HAP-1 (cell line): Measurements from ENCODE around the gene LTA.
"Not testable (repeated sequence)": the region's sequence is repeated elsewhere in the genome, so short reads cannot be mapped to it uniquely, and the experiment has no call there.

Experiments
- DNase-seq, 2 experiments: peaks; one replicate each; pipeline ENCODE4 v3.0.0-alpha.2; 2016 to 2020; ENCODE audit warnings: low spot score in 2 of 2
- H3K27me3 ChIP-seq: fragments of 250-450 bp; sonication (Bioruptor Pico); 2 replicates; pipeline ENCODE4 v1.5.1; 2020; ENCODE audit warnings: low read depth, mild to moderate bottlenecking, moderate library complexity
- H3K36me3 ChIP-seq: fragments of 250-450 bp; sonication (Bioruptor Pico); replicated peaks from 2 replicates; pipeline ENCODE4 v1.5.1; 2020; ENCODE audit warnings: mild to moderate bottlenecking
- H3K4me1 ChIP-seq: fragments of 250-450 bp; sonication (Bioruptor Pico); 2 replicates; pipeline ENCODE4 v1.5.1; 2020; ENCODE audit warnings: mild to moderate bottlenecking
- H3K4me3 ChIP-seq: fragments of 250-450 bp; sonication (Bioruptor Pico); 2 replicates; pipeline ENCODE4 v1.5.1; 2020; ENCODE audit warnings: mild to moderate bottlenecking, moderate library complexity
- H3K9me3 ChIP-seq: fragments of 250-450 bp; sonication (Bioruptor Pico); 2 replicates; pipeline ENCODE4 v1.5.1; 2020; ENCODE audit warnings: mild to moderate bottlenecking, moderate library complexity
- in situ Hi-C: fragments of 300-500 bp; cut with MboI; formaldehyde crosslinking; loops from 3 replicates; pipeline ENCODE4 v1.14.3; 2020; ENCODE audit warnings: low sequenced_read_pairs, inconsistent platforms, mixed read lengths

LTA gene

GRCh38 chr6:31547727-31548543 is 24.2 kb upstream of the LTA start:
- Histone ChIP-seq H3K9me3 (no peaks in the 10 kb centered on the region), H3K36me3 (peaks cover 22% of the 10 kb centered on the region), H3K27me3 (no peaks in the 10 kb centered on the region), H3K4me1 (peaks cover 14% of the 10 kb centered on the region), H3K4me3 (peak overlapping the region; percentile 44)
- in situ Hi-C loops, result loop anchor here (5.0 kb wide), 1 partner anchor 44 kb away; the partner anchor contains the start of gene NCR3
- DNase-seq, result no peak

GRCh38 chr6:31548544-31548873 is 23.6 kb upstream of the LTA start:
- no peak overlapping the region for H3K4me3 ChIP-seq
- no peaks in the 10 kb centered on the region for H3K9me3 ChIP-seq
- peaks cover 22% of the 10 kb centered on the region for H3K36me3 ChIP-seq
- DNase-seq, result no peak
- peaks cover 13% of the 10 kb centered on the region for H3K4me1 ChIP-seq
- H3K27me3 ChIP-seq, result no peaks in the 10 kb centered on the region
- in situ Hi-C loops, result loop anchor here (5.0 kb wide), 1 partner anchor 44 kb away; the partner anchor contains the start of gene NCR3

DNA sequence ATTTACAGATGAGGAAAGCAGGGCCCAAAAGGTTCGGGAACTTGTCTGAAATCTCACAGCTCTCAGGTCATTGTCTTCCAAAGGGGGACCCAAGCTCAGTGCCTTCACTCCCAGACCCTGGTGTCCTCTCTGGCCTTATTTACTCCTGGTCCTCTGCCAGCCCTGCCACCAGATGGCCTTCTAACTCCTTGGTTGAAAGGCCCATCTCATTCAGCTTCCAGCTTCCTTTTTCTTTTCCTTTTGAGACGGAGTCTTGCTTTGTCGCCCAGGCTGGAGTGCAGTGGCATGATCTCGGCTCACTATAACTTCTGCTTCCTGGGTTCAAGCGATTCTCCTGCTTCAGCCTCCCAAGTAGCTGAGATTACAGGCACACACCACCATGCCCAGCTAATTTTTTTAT is 20.7 kb upstream of the LTA start:
- in situ Hi-C loops, H3K4me1 ChIP-seq, H3K9me3 ChIP-seq, H3K27me3 ChIP-seq, H3K4me3 ChIP-seq: not testable (repeated sequence)
- peaks cover 22% of the 10 kb centered on the region for H3K36me3 ChIP-seq
- peak in 1 of 2 experiments; percentile 46 for DNase-seq

DNA sequence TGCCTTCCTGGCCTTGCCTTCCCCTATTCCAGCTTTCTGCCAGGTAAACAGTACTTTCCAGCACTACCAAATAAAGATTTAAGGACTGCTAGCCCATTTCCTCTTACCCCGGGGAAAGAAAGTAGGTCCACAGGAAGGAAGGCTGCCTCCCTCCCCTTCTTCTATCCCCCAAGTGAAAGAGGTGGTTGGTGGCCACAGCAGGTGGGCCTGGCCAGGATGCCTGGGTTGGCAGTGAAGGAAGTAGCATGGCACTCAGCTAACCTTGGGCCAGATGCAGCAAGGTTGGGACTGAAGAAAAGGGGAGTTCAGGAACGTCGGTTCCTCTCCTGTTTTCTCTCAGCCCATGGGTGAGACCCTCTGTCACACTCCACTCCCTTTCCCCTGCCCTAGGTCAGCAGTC is 15.8 kb upstream of the LTA start:
- Histone ChIP-seq H3K9me3 (no peaks in the 10 kb centered on the region), H3K4me1 (no peaks in the 10 kb centered on the region), H3K4me3 (no peak overlapping the region), H3K36me3 (peaks cover 32% of the 10 kb centered on the region), H3K27me3 (no peaks in the 10 kb centered on the region)
- in situ Hi-C loops, result no loop called here
- DNase-seq, result no peak

GRCh38 chr6:31557443-31558317 is 14.4 kb upstream of the LTA start:
- DNase-seq, result no peak
- peaks cover 23% of the 10 kb centered on the region for H3K36me3 ChIP-seq
- in situ Hi-C loops, result no loop called here
- H3K4me1 ChIP-seq, result no peaks in the 10 kb centered on the region
- no peak overlapping the region for H3K4me3 ChIP-seq
- no peaks in the 10 kb centered on the region for H3K9me3 ChIP-seq
- H3K27me3 ChIP-seq, result no peaks in the 10 kb centered on the region

DNA sequence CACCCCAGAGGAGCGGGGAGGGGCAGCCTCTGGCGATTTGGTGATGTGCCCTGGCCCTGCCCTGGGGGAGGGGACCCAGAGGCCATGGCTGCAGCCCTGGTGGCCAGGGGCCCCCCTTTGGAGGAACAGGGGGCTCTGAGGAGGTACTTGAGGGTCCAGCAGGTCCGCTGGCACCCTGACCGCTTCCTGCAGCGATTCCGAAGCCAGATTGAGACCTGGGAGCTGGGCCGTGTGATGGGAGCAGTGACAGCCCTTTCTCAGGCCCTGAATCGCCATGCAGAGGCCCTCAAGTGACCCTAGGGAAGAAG is 13.8 kb upstream of the LTA start:
- in situ Hi-C loops, result no loop called here
- Histone ChIP-seq H3K4me3 (no peak overlapping the region), H3K4me1 (no peaks in the 10 kb centered on the region), H3K36me3 (peaks cover 23% of the 10 kb centered on the region), H3K27me3 (no peaks in the 10 kb centered on the region), H3K9me3 (no peaks in the 10 kb centered on the region)
- no peak for DNase-seq

- Histone ChIP-seq H3K4me3 (no peak overlapping the region), H3K4me1 (no peaks in the 10 kb centered on the region)
- in situ Hi-C loops, result no loop called here
Measured at GRCh38 chr6:31558631-31559500, 13.2 kb upstream of the LTA start.

DNA sequence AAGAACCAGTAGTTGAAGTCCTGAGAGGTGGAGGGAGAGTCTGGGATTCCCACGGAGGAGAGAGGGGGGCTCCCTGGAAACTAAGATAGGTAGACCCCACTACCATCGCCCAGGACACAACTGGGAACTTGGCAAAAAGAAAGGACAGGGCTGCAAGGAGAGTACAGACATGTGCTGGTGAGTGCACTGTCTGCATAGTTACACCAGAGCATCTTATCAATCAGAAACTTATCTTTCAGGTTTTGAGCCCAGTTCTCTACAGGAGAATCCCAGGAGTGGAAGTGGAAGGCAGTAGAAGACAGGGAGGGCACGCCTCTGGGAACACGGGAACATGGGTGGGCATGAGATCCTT is 12.5 kb upstream of the LTA start:
- Histone ChIP-seq H3K36me3 (peaks cover 23% of the 10 kb centered on the region), H3K9me3 (no peaks in the 10 kb centered on the region), H3K4me1 (no peaks in the 10 kb centered on the region), H3K27me3 (no peaks in the 10 kb centered on the region), H3K4me3 (no peak overlapping the region)
- DNase-seq, result no peak
- in situ Hi-C loops, result no loop called here

More at GRCh38 chr6:31558631-31559500, 13.2 kb upstream of the LTA start:
- H3K36me3 ChIP-seq, result peaks cover 23% of the 10 kb centered on the region
- no peaks in the 10 kb centered on the region for H3K9me3 ChIP-seq
- no peaks in the 10 kb centered on the region for H3K27me3 ChIP-seq
- DNase-seq, result no peak

DNA sequence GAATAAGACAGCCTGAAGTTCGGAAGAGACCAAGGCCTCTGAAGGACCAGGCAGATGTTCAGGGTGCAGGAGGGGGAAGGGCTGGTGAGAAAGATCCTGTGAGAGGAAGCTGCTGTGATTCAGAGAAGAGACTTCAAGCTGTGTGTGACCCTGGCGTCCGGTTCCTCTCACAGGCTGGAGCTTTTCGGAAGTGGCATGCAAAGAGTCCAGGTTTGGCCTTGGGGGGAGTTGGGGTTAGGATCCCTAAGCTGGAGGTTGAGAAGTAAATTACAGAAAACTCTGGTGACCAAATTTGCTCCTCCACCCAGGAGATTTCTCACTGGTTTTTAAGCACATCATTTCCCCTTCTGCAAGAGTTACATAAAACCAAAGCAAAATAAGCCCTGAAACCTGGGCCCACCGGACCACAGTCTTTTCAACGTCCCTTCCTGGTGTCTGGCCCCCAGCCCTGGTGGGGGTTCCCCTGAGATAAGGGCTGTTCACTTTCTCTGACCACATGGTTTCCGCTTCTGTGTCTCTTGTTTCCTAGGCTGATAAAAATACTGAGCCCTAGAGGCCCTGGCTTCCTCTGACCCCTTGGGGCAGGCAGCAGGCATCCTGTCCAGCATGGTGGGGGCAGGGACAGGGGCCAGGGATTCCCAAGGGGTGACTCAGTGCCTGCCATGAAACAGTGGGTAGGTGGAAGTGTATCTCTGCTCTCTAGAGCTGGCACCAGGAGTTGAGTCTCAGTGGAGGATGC is 12.0 kb upstream of the LTA start:
- Histone ChIP-seq H3K4me1 (no peaks in the 10 kb centered on the region), H3K4me3 (no peak overlapping the region), H3K9me3 (no peaks in the 10 kb centered on the region), H3K27me3 (no peaks in the 10 kb centered on the region), H3K36me3 (peaks cover 23% of the 10 kb centered on the region)
- no peak for DNase-seq
- in situ Hi-C loops, result no loop called here

- Histone ChIP-seq H3K4me1 (no peaks in the 10 kb centered on the region), H3K9me3 (no peaks in the 10 kb centered on the region), H3K27me3 (no peaks in the 10 kb centered on the region), H3K4me3 (no peak overlapping the region), H3K36me3 (peaks cover 23% of the 10 kb centered on the region)
- in situ Hi-C loops, result no loop called here
- no peak for DNase-seq
Measured at GRCh38 chr6:31560697-31561058, 11.4 kb upstream of the LTA start.

GRCh38 chr6:31567531-31568370 is 4.3 kb upstream of the LTA start:
- in situ Hi-C loops, result no loop called here
- Histone ChIP-seq H3K4me1 (no peaks in the 10 kb centered on the region), H3K9me3 (no peaks in the 10 kb centered on the region), H3K36me3 (no peaks in the 10 kb centered on the region), H3K4me3 (no peak overlapping the region), H3K27me3 (no peaks in the 10 kb centered on the region)
- DNase-seq, result no peak

DNA sequence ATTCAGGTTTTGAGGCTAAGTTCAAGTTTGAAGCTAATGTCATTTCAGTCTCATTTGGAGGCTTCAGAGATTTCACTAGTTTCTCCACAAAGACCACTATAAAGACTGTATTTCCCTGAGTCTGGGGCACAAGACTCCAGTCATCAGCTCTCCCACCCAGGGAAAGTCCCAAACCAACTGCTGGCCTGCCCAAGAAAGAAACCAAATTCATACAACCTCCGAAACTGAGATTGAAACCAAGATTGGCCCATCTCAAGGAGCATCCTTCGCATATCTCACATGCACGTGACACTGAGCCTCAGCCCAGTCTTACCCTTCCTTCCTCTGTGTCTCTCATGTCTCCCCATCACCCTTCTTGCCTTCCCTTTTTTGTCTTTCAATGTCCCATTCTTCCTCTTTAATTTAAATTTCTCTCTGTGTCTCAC is 3.5 kb upstream of the LTA start:
- Histone ChIP-seq H3K4me1 (no peaks in the 10 kb centered on the region), H3K4me3 (no peak overlapping the region)

More for the DNA sequence above, 3.5 kb upstream of the LTA start:
- Histone ChIP-seq H3K36me3 (no peaks in the 10 kb centered on the region), H3K9me3 (no peaks in the 10 kb centered on the region), H3K27me3 (no peaks in the 10 kb centered on the region)
- in situ Hi-C loops, result no loop called here
- DNase-seq, result no peak
